ENCODE measurements around the gene PLXNA4.

DNA sequence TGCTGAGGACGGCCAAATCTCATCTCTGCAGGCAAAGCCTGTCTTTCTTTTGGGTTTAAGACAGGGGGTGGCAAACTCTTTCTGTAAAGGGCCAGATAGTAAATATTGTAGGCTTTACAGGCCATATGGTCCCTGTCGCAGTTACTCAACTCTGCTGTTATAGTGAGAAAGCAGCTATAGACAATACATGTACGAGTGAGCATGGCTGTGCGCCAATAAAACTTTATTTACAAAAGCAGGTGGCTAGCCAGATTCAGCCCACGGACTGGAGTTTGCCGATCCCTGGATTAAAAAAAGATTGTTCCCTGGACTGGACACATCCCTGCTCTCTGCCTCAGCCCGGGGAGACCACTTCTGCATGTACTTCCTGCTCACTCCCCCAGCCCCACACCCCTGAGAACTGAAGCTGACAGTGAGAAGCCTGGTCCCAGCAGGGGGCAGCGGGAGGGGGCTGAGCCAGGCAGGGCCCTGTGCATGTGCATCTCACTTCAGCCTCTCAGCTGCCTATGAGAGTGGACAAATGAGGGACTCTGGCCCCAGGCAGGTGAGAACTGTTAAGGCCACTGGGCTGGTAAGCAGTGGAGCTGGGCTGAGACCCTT, 392.4 kb downstream of the PLXNA4 start:
- TF ChIP-seq POLR2AphosphoS5 (IDR thresholded peaks at IDR 0.05; ENCODE audit: insufficient read depth in 1 of 2, low read depth in 1 of 2) (no peak), POLR2A (IDR thresholded peaks at IDR 0.05) (no peak)
- TF ChIP-seq, protein P1, sequence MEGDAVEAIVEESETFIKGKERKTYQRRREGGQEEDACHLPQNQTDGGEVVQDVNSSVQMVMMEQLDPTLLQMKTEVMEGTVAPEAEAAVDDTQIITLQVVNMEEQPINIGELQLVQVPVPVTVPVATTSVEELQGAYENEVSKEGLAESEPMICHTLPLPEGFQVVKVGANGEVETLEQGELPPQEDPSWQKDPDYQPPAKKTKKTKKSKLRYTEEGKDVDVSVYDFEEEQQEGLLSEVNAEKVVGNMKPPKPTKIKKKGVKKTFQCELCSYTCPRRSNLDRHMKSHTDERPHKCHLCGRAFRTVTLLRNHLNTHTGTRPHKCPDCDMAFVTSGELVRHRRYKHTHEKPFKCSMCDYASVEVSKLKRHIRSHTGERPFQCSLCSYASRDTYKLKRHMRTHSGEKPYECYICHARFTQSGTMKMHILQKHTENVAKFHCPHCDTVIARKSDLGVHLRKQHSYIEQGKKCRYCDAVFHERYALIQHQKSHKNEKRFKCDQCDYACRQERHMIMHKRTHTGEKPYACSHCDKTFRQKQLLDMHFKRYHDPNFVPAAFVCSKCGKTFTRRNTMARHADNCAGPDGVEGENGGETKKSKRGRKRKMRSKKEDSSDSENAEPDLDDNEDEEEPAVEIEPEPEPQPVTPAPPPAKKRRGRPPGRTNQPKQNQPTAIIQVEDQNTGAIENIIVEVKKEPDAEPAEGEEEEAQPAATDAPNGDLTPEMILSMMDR (IDR thresholded peaks at IDR 0.05) = no peak

Measured in vagina (tissue), 2 donors.